ENCODE measurements around the gene CRKL. TPM values are rescaled to one million over a fixed set of nuclear protein-coding genes. Genes with fewer than 3 reads are reported as not detected.
A peak's percentile ranks its signal among the peaks of the same experiment; 100 is the strongest.

Gene CRKL
- total RNA-seq, 1 donor from 2014 or later = 42.0 TPM

- no peak for DNase-seq
Observed at GRCh38 chr22:20997536-20998257, 80.5 kb downstream of the CRKL start.

GRCh38 chr22:20998411-20999336 is 81.5 kb downstream of the CRKL start:
- DNase-seq = no peak

- no peak for DNase-seq
Observed at GRCh38 chr22:20999350-21000206, 82.4 kb downstream of the CRKL start.

GRCh38 chr22:21000207-21000986 is 83.2 kb downstream of the CRKL start:
- DNase-seq = no peak

GRCh38 chr22:21000987-21001600 is 83.9 kb downstream of the CRKL start:
- peak; percentile 70 for DNase-seq

- peak; percentile 96 for DNase-seq
Observed at GRCh38 chr22:21001601-21002325, 84.6 kb downstream of the CRKL start, which contains the start of gene THAP7. Gene THAP7, minus strand, starts transcription at chr22:21002118. Its CDS starts 207 bp downstream, at chr22:21001911.

Other genes starting within 250 kb of the CRKL start
- gene SERPIND1, start 143.3 kb upstream of the CRKL start, total RNA-seq = not detected
- 40.5 TPM for gene PI4KA, start 58.6 kb upstream of the CRKL start, total RNA-seq
- 6.6 TPM for gene SNAP29, start 58.4 kb upstream of the CRKL start, total RNA-seq
- 0.20 TPM for gene AIFM3, start 49.8 kb downstream of the CRKL start, total RNA-seq
- gene LZTR1, start 64.9 kb downstream of the CRKL start, total RNA-seq = 33.7 TPM
- 10.7 TPM for gene THAP7, start 84.7 kb downstream of the CRKL start, total RNA-seq
- 0.59 TPM for gene P2RX6, start 97.8 kb downstream of the CRKL start, total RNA-seq
- gene SLC7A4, start 115.2 kb downstream of the CRKL start, total RNA-seq = 0.69 TPM
- gene LRRC74B, start 128.5 kb downstream of the CRKL start, total RNA-seq = 0.20 TPM

Data from skin of body (tissue), 2 donors.